ENCODE data around the gene FAM76B.

DNA sequence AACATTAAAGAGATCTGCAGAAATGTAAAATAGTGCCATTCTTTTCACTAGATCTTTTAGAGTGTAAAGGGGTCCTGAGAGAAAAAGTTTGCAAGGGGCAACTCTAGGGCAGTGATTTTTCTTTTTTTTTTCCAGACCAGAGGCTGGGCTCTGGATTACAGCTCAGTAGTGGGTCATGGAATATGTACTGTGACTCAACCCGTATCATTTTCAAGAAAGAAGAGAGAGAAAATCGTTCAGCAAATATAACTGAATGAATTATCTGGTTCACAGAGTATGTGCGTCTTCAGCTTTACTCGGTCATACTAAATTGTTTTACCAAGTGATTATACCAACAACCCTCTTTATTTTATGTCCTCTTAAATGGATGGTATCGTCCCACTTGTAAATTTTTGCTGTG, 4.5 kb upstream of the FAM76B start:
- TF ChIP-seq POLR2AphosphoS5 (IDR thresholded peaks at IDR 0.05; ENCODE audit: low read depth, low read length) (no peak), POLR2A (IDR thresholded peaks at IDR 0.05; ENCODE audit: low read depth, low read length) (no peak), POU2F2 (IDR thresholded peaks at IDR 0.05; ENCODE audit: low read depth, low read length) (no peak), TAF1 (IDR thresholded peaks at IDR 0.05; ENCODE audit: low read depth, low read length) (no peak), PAX5 (IDR thresholded peaks at IDR 0.05; ENCODE audit: insufficient read depth, low read length, severe bottlenecking) (no peak)
